Mesendoderm (in vitro differentiated cells): Measurements from ENCODE around the gene NR1D2.
"Not testable (repeated sequence)": the region's sequence is repeated elsewhere in the genome, so short reads cannot be mapped to it uniquely, and the experiment has no call there.

Source experiments
- DNase-seq: peaks from one replicate; pipeline ENCODE4 v3.0.0; 2013
- H2AK5ac ChIP-seq: 2 replicates; pipeline ENCODE4 v1.6.1; 2013; ENCODE audit warnings: low read length, inconsistent platforms
- H2BK120ac ChIP-seq: 2 replicates; pipeline ENCODE4 v1.6.1; 2013; ENCODE audit warnings: low read depth, mild to moderate bottlenecking, low read length, moderate library complexity, mixed read lengths
- H2BK15ac ChIP-seq: replicated peaks from 2 replicates; pipeline ENCODE4 v1.6.1; 2013; ENCODE audit warnings: low read depth, mild to moderate bottlenecking, moderate library complexity
- H2BK5ac ChIP-seq: 2 replicates; pipeline ENCODE4 v1.6.1; 2013; ENCODE audit warnings: low read length, inconsistent platforms
- H3K18ac ChIP-seq: 2 replicates; pipeline ENCODE4 v1.6.1; 2013; ENCODE audit warnings: mild to moderate bottlenecking, low read length, mixed read lengths
- H3K23ac ChIP-seq: one replicate; pipeline ENCODE4 v1.6.1; 2013; ENCODE audit warnings: low read length
- H3K27ac ChIP-seq: 2 replicates; pipeline ENCODE4 v1.5.1; 2013; ENCODE audit warnings: low read depth, mild to moderate bottlenecking, inconsistent platforms, low read length, moderate library complexity
- H3K27me3 ChIP-seq: 2 replicates; pipeline ENCODE4 v1.6.1; 2013; ENCODE audit warnings: low read length, control low read depth, mild to moderate bottlenecking, inconsistent platforms; ENCODE audit not compliant: insufficient read depth, poor library complexity
- H3K36me3 ChIP-seq: 2 replicates; pipeline ENCODE4 v1.6.1; 2013; ENCODE audit warnings: low read length, inconsistent platforms; ENCODE audit not compliant: control insufficient read depth, insufficient read depth
- H3K4ac ChIP-seq: one replicate; pipeline ENCODE4 v1.6.1; 2013; ENCODE audit warnings: low read depth, mild to moderate bottlenecking, low read length, moderate library complexity
- H3K4me1 ChIP-seq: 2 replicates; pipeline ENCODE4 v1.6.1; 2013; ENCODE audit warnings: low read depth, low read length, inconsistent platforms; ENCODE audit not compliant: control insufficient read depth
- H3K4me2 ChIP-seq: 2 replicates; pipeline ENCODE4 v1.6.1; 2013; ENCODE audit warnings: low read length
- H3K4me3 ChIP-seq: 2 replicates; pipeline ENCODE4 v1.5.1; 2013; ENCODE audit warnings: mild to moderate bottlenecking, low read length
- H3K56ac ChIP-seq: one replicate; pipeline ENCODE4 v1.6.1; 2013; ENCODE audit warnings: low read length
- H3K79me1 ChIP-seq: 2 replicates; pipeline ENCODE4 v1.6.1; 2013; ENCODE audit warnings: low read length, inconsistent platforms
- H3K79me2 ChIP-seq: 2 replicates; pipeline ENCODE4 v1.6.1; 2013; ENCODE audit warnings: mild to moderate bottlenecking, low read length; ENCODE audit not compliant: control insufficient read depth, insufficient read depth
- H3K9ac ChIP-seq: 2 replicates; pipeline ENCODE4 v1.6.1; 2013; ENCODE audit warnings: low read length, inconsistent platforms
- H4K5ac ChIP-seq: one replicate; pipeline ENCODE4 v1.6.1; 2013; ENCODE audit warnings: low read length
- H4K8ac ChIP-seq: one replicate; pipeline ENCODE4 v1.6.1; 2013; ENCODE audit warnings: low read depth, mild to moderate bottlenecking, control low read depth, low read length, moderate library complexity
- WGBS: extraction: QIAGEN DNeasy Blood & Tissue Kit; methylation state at CpG from one replicate; pipeline ENCODE4 v1.1.7; 2013; ENCODE audit warnings: low lambda C conversion rate, missing lambda C conversion rate; ENCODE audit not compliant: insufficient coverage; ENCODE audit errors: extremely low coverage; 5-methylcytosine and 5-hydroxymethylcytosine counted together

NR1D2 gene

DNA sequence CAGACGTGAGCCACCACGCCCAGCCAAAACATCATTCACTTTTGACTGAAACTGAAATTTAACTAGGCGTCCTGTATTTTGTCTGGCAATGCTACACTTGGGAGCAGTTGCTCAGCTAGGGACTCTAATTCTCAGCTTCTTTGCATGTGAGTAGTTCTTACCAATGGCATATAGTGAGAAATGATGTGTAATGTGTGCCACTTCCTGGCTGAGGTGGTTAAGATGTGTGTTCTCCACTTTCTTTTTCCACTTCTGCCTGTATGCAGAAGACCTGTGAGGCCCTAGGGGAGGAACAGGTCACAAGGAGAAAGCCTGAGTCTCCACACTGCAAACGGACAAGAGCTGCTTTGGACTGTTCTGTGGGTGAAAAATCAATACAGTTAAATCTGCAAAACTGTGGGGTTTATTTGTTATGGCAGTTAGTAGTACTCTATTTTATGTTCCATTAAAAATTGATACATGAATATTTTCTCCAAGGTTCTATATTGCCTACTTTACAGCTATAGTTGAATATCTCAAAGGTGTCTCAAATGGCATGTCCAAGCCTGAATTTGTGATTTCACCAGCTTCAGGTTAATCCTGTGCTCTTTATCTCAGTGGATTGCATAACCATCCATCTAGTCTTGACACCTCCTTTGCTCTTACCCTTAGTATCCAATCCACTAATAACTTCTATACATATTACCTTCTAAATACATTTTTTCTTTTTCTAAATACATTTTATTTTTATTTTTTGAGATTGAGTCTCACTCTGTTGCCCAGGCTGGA is 59.3 kb downstream of the NR1D2 start:
- Histone ChIP-seq H3K27me3 (no peaks in the 10 kb centered on the region), H3K18ac (no peak overlapping the region), H3K9ac (no peak overlapping the region), H3K4ac (no peak overlapping the region), H2BK5ac (no peak overlapping the region), H3K4me1 (no peaks in the 10 kb centered on the region), H4K5ac (no peak overlapping the region), H3K79me2 (no peaks in the 10 kb centered on the region), H4K8ac (no peak overlapping the region), H2BK120ac (no peak overlapping the region), H3K79me1 (no peaks in the 10 kb centered on the region), H3K4me3 (no peak overlapping the region), H3K56ac (no peak overlapping the region), H2BK15ac (no peak overlapping the region), H3K27ac (no peak overlapping the region), H3K23ac (no peak overlapping the region), H3K36me3 (no peaks in the 10 kb centered on the region), H2AK5ac (no peak overlapping the region), H3K4me2 (no peak overlapping the region)
- DNase-seq = no peak
- no CpG with 5 or more reads among the region's 4 CpGs for WGBS

- H4K5ac ChIP-seq = no peak overlapping the region
- H3K27ac ChIP-seq = no peak overlapping the region
- no peak overlapping the region for H2AK5ac ChIP-seq
- H3K36me3 ChIP-seq = no peaks in the 10 kb centered on the region
- H4K8ac ChIP-seq = no peak overlapping the region
- H3K79me2 ChIP-seq = no peaks in the 10 kb centered on the region
- H3K27me3 ChIP-seq = no peaks in the 10 kb centered on the region
- no peak overlapping the region for H3K23ac ChIP-seq
- H2BK15ac ChIP-seq = no peak overlapping the region
- no CpG with 5 or more reads among the region's 8 CpGs for WGBS
- H3K4ac ChIP-seq = no peak overlapping the region
- H2BK5ac ChIP-seq = no peak overlapping the region
- no peak overlapping the region for H3K9ac ChIP-seq
- no peaks in the 10 kb centered on the region for H3K79me1 ChIP-seq
- no peak overlapping the region for H3K4me3 ChIP-seq
- no peak overlapping the region for H3K18ac ChIP-seq
- no peak overlapping the region for H2BK120ac ChIP-seq
- H3K56ac ChIP-seq = no peak overlapping the region
- no peak overlapping the region for H3K4me2 ChIP-seq
- H3K4me1 ChIP-seq = no peaks in the 10 kb centered on the region
- no peak for DNase-seq
These were observed 60.6 kb downstream of the NR1D2 start for GRCh38 chr3:24005669-24006068.

DNA sequence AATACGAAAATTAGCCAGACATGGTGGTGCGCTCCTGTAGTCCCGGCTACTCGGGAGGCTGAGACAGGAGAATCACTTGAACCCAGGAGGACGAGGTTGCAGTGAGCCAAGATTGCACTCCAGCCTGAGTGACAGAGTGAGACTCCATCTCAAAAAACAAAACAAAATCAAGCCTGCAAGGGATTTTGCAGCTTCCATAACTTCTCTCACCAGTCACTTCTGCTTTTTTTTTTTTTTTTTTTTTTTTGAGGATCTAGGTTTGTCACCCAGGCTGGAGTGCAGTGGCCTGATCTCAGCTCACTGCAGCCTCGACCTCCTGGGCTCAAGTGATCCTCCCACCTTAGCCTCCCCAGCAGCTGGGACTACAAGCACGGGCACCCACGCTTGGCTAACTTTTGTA is 65.7 kb downstream of the NR1D2 start:
- H2BK15ac ChIP-seq, H4K5ac ChIP-seq, H3K79me1 ChIP-seq, H3K27me3 ChIP-seq, H3K4me3 ChIP-seq, DNase-seq, H3K9ac ChIP-seq, H3K56ac ChIP-seq, H3K27ac ChIP-seq, H3K4me2 ChIP-seq, H4K8ac ChIP-seq, H3K4ac ChIP-seq, H3K36me3 ChIP-seq, H3K18ac ChIP-seq, H3K23ac ChIP-seq, H3K4me1 ChIP-seq, H2BK120ac ChIP-seq, H2BK5ac ChIP-seq, H2AK5ac ChIP-seq, H3K79me2 ChIP-seq: not testable (repeated sequence)
- no CpG with 5 or more reads among the region's 8 CpGs for WGBS

GRCh38 chr3:24012589-24013269 is 67.6 kb downstream of the NR1D2 start:
- H3K4me1 ChIP-seq = no peaks in the 10 kb centered on the region
- no peak overlapping the region for H2AK5ac ChIP-seq
- H3K9ac ChIP-seq = no peak overlapping the region
- no peak for DNase-seq
- no CpG with 5 or more reads among the region's 2 CpGs for WGBS
- no peak overlapping the region for H4K5ac ChIP-seq
- no peak overlapping the region for H2BK5ac ChIP-seq
- H3K56ac ChIP-seq = no peak overlapping the region
- no peak overlapping the region for H2BK120ac ChIP-seq
- H3K23ac ChIP-seq = no peak overlapping the region
- H3K79me2 ChIP-seq = no peaks in the 10 kb centered on the region
- H3K4me2 ChIP-seq = no peak overlapping the region
- no peak overlapping the region for H2BK15ac ChIP-seq
- no peak overlapping the region for H3K18ac ChIP-seq
- H3K4ac ChIP-seq = no peak overlapping the region
- H3K36me3 ChIP-seq = no peaks in the 10 kb centered on the region
- no peaks in the 10 kb centered on the region for H3K79me1 ChIP-seq
- H4K8ac ChIP-seq = no peak overlapping the region
- no peaks in the 10 kb centered on the region for H3K27me3 ChIP-seq
- H3K4me3 ChIP-seq = no peak overlapping the region
- H3K27ac ChIP-seq = no peak overlapping the region

DNA sequence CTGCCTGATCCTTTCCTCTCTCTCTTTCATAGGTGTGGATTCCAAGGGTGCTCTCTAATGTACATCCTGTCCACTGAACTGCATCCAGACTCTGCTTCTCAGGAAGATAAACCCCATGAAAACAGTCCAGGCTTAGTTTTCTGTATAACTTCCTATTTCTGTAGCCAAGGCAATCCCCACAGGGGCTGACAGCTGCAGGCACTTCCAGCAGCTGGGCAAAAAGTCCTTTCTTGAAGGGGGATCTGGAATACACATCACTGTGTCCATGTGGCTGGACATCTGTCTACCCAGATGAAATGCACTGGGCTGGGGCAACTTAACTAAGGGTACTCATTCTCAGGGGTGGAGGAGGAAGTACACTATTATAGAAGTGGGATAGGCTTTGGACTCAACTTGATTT is 72.2 kb downstream of the NR1D2 start:
- no peak overlapping the region for H4K5ac ChIP-seq
- H3K4me3 ChIP-seq = no peak overlapping the region
- H3K27ac ChIP-seq = no peak overlapping the region
- H2BK120ac ChIP-seq = no peak overlapping the region
- H3K4me1 ChIP-seq = no peaks in the 10 kb centered on the region
- no peak overlapping the region for H3K4ac ChIP-seq
- H3K36me3 ChIP-seq = no peaks in the 10 kb centered on the region
- no peak overlapping the region for H4K8ac ChIP-seq
- no peak overlapping the region for H2AK5ac ChIP-seq
- no peaks in the 10 kb centered on the region for H3K79me2 ChIP-seq
- H3K56ac ChIP-seq = no peak overlapping the region
- H3K23ac ChIP-seq = no peak overlapping the region
- H3K18ac ChIP-seq = no peak overlapping the region
- H3K4me2 ChIP-seq = no peak overlapping the region
- no peak overlapping the region for H3K9ac ChIP-seq
- no peak overlapping the region for H2BK15ac ChIP-seq
- no peaks in the 10 kb centered on the region for H3K27me3 ChIP-seq
- DNase-seq = no peak
- no peak overlapping the region for H2BK5ac ChIP-seq
- no peaks in the 10 kb centered on the region for H3K79me1 ChIP-seq
